ENCODE results near the gene GPR146.

GPR146 gene

DNA sequence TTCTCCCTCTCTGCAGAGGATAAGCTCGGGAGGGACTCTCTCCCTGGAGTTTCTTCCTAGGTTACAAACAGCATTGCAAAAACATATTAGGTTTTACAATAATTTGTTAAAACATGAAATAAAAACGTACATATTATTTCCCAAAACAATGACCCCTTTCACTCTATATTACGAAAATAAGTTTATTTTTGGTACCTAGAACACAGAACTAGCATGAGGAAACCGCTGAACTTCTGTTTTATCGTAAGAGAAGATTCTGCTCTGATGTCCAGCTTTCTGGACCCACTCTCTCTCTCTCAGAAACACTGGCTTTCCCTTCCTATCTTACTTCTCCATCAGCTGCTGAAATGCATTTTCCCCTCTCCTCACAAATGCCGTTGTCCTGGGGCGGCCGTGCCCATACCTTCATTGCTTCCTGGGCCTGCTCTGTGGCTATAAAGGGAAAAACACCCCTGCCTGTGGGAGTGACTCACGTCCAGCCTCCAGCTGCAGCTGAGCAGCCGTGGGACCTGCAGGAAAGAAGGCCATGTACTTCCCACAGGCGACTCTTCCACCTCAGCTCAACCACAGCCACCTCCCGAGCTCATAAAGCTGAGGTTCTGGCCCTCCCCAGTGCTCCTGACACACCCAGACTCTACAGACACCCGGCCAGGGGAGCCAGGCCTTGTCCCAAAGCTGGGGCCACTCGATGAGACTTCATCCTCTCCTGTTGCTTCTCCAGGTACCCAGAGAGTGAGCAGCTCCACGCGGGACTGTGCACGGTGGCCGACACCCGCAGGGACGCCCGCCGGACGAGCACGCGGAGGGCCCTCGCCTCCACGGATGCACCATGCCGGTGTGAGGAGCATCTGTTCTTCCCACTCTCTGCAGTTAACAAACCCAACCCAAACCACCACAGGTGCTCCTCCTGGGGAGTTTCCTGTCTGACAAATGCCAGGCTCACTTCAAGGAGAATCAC is 46.6 kb downstream of the GPR146 start:
- no peak for TF ChIP-seq TCF4 (CRISPR knock-in tag; IDR thresholded peaks at IDR 0.05; ENCODE audit: borderline replicate concordance)
- no peak for TF ChIP-seq SNAI2 (CRISPR knock-in tag; IDR thresholded peaks at IDR 0.05)
- TF ChIP-seq TOX (CRISPR knock-in tag; IDR thresholded peaks at IDR 0.05; ENCODE audit: borderline replicate concordance), result no peak
- TF ChIP-seq ZC3H10 (CRISPR knock-in tag; IDR thresholded peaks at IDR 0.05), result no peak
- no peak for TF ChIP-seq ESRRG (CRISPR knock-in tag; IDR thresholded peaks at IDR 0.05)
- TF ChIP-seq, protein P1, sequence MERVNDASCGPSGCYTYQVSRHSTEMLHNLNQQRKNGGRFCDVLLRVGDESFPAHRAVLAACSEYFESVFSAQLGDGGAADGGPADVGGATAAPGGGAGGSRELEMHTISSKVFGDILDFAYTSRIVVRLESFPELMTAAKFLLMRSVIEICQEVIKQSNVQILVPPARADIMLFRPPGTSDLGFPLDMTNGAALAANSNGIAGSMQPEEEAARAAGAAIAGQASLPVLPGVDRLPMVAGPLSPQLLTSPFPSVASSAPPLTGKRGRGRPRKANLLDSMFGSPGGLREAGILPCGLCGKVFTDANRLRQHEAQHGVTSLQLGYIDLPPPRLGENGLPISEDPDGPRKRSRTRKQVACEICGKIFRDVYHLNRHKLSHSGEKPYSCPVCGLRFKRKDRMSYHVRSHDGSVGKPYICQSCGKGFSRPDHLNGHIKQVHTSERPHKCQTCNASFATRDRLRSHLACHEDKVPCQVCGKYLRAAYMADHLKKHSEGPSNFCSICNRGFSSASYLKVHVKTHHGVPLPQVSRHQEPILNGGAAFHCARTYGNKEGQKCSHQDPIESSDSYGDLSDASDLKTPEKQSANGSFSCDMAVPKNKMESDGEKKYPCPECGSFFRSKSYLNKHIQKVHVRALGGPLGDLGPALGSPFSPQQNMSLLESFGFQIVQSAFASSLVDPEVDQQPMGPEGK (CRISPR knock-in tag; IDR thresholded peaks at IDR 0.05; ENCODE audit: borderline replicate concordance), result no peak
- TF ChIP-seq, protein P2, sequence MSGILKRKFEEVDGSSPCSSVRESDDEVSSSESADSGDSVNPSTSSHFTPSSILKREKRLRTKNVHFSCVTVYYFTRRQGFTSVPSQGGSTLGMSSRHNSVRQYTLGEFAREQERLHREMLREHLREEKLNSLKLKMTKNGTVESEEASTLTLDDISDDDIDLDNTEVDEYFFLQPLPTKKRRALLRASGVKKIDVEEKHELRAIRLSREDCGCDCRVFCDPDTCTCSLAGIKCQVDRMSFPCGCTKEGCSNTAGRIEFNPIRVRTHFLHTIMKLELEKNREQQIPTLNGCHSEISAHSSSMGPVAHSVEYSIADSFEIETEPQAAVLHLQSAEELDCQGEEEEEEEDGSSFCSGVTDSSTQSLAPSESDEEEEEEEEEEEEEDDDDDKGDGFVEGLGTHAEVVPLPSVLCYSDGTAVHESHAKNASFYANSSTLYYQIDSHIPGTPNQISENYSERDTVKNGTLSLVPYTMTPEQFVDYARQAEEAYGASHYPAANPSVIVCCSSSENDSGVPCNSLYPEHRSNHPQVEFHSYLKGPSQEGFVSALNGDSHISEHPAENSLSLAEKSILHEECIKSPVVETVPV (CRISPR knock-in tag; IDR thresholded peaks at IDR 0.05), result no peak
- no peak for TF ChIP-seq ARNTL (CRISPR knock-in tag; IDR thresholded peaks at IDR 0.05; ENCODE audit: borderline replicate concordance, low read depth)
- no peak for TF ChIP-seq ZNF8 (CRISPR knock-in tag; IDR thresholded peaks at IDR 0.05)
- no peak for TF ChIP-seq RARB (CRISPR knock-in tag; IDR thresholded peaks at IDR 0.05)
- no peak for TF ChIP-seq BACH2 (CRISPR knock-in tag; IDR thresholded peaks at IDR 0.05; ENCODE audit: borderline replicate concordance)
- no peak for ATAC-seq

DNA sequence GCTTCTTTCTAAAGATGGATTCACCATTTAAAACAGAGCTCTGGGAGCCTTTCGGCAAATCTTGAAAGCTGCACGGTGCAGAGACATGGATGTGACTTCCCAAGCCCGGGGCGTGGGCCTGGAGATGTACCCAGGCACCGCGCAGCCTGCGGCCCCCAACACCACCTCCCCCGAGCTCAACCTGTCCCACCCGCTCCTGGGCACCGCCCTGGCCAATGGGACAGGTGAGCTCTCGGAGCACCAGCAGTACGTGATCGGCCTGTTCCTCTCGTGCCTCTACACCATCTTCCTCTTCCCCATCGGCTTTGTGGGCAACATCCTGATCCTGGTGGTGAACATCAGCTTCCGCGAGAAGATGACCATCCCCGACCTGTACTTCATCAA is 47.3 kb downstream of the GPR146 start:
- TF ChIP-seq ISL1 (CRISPR knock-in tag; IDR thresholded peaks at IDR 0.05), result no peak
- no peak for TF ChIP-seq OSR1 (CRISPR knock-in tag; IDR thresholded peaks at IDR 0.05)
- TF ChIP-seq ARNTL (CRISPR knock-in tag; IDR thresholded peaks at IDR 0.05; ENCODE audit: borderline replicate concordance, low read depth), result no peak
- TF ChIP-seq PPARA (CRISPR knock-in tag; IDR thresholded peaks at IDR 0.05; ENCODE audit: borderline replicate concordance), result no peak
- TF ChIP-seq ZFP3 (CRISPR knock-in tag; IDR thresholded peaks at IDR 0.05), result no peak
- no peak for TF ChIP-seq ESRRG (CRISPR knock-in tag; IDR thresholded peaks at IDR 0.05)
- no peak for TF ChIP-seq ZNF8 (CRISPR knock-in tag; IDR thresholded peaks at IDR 0.05)
- ATAC-seq, result no peak

DNA sequence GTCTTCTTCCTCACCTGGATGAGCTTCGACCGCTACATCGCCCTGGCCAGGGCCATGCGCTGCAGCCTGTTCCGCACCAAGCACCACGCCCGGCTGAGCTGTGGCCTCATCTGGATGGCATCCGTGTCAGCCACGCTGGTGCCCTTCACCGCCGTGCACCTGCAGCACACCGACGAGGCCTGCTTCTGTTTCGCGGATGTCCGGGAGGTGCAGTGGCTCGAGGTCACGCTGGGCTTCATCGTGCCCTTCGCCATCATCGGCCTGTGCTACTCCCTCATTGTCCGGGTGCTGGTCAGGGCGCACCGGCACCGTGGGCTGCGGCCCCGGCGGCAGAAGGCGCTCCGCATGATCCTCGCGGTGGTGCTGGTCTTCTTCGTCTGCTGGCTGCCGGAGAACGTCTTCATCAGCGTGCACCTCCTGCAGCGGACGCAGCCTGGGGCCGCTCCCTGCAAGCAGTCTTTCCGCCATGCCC is 47.9 kb downstream of the GPR146 start:
- ATAC-seq, result no peak
- TF ChIP-seq ARNTL (CRISPR knock-in tag; IDR thresholded peaks at IDR 0.05; ENCODE audit: borderline replicate concordance, low read depth) (no peak), ZFP30 (CRISPR knock-in tag; IDR thresholded peaks at IDR 0.05) (no peak), BACH2 (CRISPR knock-in tag; IDR thresholded peaks at IDR 0.05; ENCODE audit: borderline replicate concordance) (no peak), TCF4 (CRISPR knock-in tag; IDR thresholded peaks at IDR 0.05; ENCODE audit: borderline replicate concordance) (no peak), ZC3H10 (CRISPR knock-in tag; IDR thresholded peaks at IDR 0.05) (no peak), GLIS3 (CRISPR knock-in tag; IDR thresholded peaks at IDR 0.05) (no peak), ZFP3 (CRISPR knock-in tag; IDR thresholded peaks at IDR 0.05) (no peak), ZNF70 (CRISPR knock-in tag; IDR thresholded peaks at IDR 0.05) (no peak)
- TF ChIP-seq, protein P2 (CRISPR knock-in tag; IDR thresholded peaks at IDR 0.05), result no peak
- TF ChIP-seq, protein P3, sequence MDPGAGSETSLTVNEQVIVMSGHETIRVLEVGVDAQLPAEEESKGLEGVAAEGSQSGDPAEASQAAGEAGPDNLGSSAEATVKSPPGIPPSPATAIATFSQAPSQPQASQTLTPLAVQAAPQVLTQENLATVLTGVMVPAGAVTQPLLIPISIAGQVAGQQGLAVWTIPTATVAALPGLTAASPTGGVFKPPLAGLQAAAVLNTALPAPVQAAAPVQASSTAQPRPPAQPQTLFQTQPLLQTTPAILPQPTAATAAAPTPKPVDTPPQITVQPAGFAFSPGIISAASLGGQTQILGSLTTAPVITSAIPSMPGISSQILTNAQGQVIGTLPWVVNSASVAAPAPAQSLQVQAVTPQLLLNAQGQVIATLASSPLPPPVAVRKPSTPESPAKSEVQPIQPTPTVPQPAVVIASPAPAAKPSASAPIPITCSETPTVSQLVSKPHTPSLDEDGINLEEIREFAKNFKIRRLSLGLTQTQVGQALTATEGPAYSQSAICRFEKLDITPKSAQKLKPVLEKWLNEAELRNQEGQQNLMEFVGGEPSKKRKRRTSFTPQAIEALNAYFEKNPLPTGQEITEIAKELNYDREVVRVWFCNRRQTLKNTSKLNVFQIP (CRISPR knock-in tag; IDR thresholded peaks at IDR 0.05; ENCODE audit: borderline replicate concordance, low read depth), result no peak
- TF ChIP-seq, protein P4, sequence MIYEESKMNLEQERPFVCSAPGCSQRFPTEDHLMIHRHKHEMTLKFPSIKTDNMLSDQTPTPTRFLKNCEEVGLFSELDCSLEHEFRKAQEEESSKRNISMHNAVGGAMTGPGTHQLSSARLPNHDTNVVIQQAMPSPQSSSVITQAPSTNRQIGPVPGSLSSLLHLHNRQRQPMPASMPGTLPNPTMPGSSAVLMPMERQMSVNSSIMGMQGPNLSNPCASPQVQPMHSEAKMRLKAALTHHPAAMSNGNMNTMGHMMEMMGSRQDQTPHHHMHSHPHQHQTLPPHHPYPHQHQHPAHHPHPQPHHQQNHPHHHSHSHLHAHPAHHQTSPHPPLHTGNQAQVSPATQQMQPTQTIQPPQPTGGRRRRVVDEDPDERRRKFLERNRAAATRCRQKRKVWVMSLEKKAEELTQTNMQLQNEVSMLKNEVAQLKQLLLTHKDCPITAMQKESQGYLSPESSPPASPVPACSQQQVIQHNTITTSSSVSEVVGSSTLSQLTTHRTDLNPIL (CRISPR knock-in tag; IDR thresholded peaks at IDR 0.05; ENCODE audit: low read depth), result no peak
